ENCODE measurements around the gene VAT1L. TPM values are rescaled to one million over a fixed set of nuclear protein-coding genes. Genes with fewer than 3 reads are reported as not detected.
"Not testable (repeated sequence)": the region's sequence is repeated elsewhere in the genome, so short reads cannot be mapped to it uniquely, and the experiment has no call there.

Gene VAT1L
- total and polyA plus RNA-seq, 3 donors from 2014 or later = 4.2 to 5.2 (median 4.6) TPM

DNA sequence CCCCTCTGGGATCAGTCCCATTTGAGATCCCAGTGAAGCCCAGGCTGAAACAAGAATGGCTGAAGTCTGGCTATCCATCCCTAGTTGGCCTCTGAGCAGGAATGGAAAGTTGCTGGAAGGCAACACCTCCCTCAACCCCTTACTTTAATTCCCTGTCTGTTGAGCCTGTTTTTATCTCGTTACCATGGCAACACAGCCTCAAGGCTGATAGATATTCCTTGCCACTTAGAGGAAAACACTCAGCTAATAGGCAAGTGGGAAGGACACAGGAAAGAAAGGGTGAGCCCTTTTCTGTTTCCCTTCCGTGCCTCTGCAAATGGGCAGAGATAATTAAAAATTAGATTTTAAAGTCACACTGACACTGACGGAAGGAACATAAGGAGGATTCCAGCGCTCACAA lies 158.5 kb downstream of the VAT1L start:
- Histone ChIP-seq H3K27me3 (no peaks in the 10 kb centered on the region), H3K27ac (no peak overlapping the region), H3K4me1 (no peaks in the 10 kb centered on the region), H3K9me3 (no peaks in the 10 kb centered on the region), H3K4me3 (no peak overlapping the region), H3K36me3 (ENCODE audit: low read depth, missing control alignments) (no peaks in the 10 kb centered on the region)
- WGBS, 2 donors = 32 to 45% methylated on average over 4 of the region's 4 CpGs
- intact Hi-C loops (cut with DNase I; ENCODE audit: low total_unique reads) = no loop called here
- TF ChIP-seq, protein P1, sequence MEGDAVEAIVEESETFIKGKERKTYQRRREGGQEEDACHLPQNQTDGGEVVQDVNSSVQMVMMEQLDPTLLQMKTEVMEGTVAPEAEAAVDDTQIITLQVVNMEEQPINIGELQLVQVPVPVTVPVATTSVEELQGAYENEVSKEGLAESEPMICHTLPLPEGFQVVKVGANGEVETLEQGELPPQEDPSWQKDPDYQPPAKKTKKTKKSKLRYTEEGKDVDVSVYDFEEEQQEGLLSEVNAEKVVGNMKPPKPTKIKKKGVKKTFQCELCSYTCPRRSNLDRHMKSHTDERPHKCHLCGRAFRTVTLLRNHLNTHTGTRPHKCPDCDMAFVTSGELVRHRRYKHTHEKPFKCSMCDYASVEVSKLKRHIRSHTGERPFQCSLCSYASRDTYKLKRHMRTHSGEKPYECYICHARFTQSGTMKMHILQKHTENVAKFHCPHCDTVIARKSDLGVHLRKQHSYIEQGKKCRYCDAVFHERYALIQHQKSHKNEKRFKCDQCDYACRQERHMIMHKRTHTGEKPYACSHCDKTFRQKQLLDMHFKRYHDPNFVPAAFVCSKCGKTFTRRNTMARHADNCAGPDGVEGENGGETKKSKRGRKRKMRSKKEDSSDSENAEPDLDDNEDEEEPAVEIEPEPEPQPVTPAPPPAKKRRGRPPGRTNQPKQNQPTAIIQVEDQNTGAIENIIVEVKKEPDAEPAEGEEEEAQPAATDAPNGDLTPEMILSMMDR (IDR thresholded peaks at IDR 0.05) = no peak
- TF ChIP-seq POLR2A (IDR thresholded peaks at IDR 0.05) = no peak
- DNase-seq = no peak

DNA sequence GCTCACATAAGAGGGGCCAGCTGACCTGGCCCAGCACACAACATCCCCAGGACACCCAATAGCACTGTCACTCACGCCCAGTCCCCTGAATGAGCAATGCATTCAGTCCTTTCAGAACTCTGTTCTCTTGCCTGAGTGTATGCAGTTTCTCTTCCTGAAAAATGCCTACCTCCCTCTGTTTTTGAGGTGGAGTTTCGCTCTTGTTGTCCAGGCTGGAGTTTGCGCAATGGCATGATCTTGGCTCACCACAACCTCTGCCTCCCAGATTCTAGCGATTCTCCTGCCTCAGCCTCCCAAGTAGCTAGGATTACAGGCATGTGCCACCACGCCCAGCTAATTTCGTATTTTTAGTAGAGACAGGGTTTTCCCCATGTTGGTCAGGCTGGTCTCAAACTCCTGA lies 159.2 kb downstream of the VAT1L start:
- intact Hi-C loops (cut with DNase I; ENCODE audit: low total_unique reads); H3K4me3 ChIP-seq; H3K9me3 ChIP-seq; H3K27me3 ChIP-seq; DNase-seq; H3K4me1 ChIP-seq; H3K36me3 ChIP-seq (ENCODE audit: low read depth, missing control alignments); H3K27ac ChIP-seq: not testable (repeated sequence)
- WGBS, 2 donors = 93 to 95% methylated on average over 6 of the region's 6 CpGs

DNA sequence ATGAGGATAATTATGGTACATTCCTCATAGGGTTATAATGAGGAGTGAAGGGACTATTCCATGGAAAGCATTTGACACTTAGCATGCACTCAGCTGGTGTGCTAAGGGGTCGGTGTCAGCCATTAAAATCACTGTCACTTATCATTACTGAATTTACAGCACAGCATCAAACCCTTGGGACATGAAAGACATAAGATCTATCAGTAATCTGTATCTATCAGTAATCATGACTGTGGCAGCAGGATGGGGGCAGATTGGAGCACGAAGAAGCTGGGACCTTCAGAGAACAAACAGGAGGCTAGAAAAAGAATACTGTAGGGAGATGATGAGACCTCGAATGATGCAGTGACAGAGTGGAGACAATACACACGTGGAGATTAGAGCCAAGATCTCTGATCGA lies 160.5 kb downstream of the VAT1L start:
- no peak for DNase-seq
- TF ChIP-seq, protein P1 (IDR thresholded peaks at IDR 0.05) = no peak
- no peak for TF ChIP-seq POLR2A (IDR thresholded peaks at IDR 0.05)
- Histone ChIP-seq H3K36me3 (ENCODE audit: low read depth, missing control alignments) (no peaks in the 10 kb centered on the region), H3K4me1 (no peaks in the 10 kb centered on the region), H3K4me3 (no peak overlapping the region), H3K27me3 (no peaks in the 10 kb centered on the region), H3K27ac (no peak overlapping the region), H3K9me3 (no peaks in the 10 kb centered on the region)
- WGBS, 2 donors = 68 to 71% methylated on average over 5 of the region's 5 CpGs
- intact Hi-C loops (cut with DNase I; ENCODE audit: low total_unique reads) = no loop called here

DNA sequence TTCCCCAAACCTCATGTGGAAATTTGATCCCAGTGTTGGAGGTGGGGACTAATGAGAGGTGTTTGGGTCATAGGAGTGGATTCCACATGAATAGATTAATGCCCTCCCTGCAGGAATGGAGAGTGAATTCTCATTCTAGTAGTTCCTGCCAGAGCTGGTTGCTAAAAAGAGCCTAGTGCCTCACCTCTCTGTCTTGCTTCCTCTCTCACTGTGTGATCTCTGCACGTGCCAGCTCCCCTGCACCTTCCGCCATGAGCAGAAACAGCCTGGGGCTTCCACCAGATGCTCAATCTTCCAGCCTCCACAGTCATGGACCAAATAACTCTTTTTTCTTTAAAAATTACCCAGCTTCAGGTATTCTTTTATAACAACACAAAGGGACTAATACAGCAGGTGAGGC lies 161.1 kb downstream of the VAT1L start:
- 76 to 85% methylated on average over 2 of the region's 2 CpGs for WGBS, 2 donors
- intact Hi-C loops (cut with DNase I; ENCODE audit: low total_unique reads) = no loop called here

DNA sequence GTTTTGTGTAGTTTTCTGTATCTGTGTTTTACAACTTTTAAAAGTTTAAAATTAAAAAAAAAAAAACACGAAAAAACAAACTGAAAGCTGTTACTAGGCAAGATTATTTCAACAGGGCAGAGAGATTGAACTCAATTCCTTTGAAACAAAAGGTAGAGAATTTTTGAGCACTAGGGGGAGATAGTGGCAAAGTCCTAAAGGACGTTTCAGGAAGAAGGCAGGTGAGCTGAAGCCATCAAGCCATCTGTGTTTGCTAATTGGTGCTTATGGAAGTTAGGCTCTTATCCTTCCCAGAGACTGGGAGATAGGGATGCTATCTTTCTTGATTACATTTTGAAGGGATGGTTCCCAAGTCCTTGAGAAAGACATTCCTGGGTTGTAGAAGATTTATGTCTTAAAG lies 163.4 kb downstream of the VAT1L start:
- no peak overlapping the region for H3K4me3 ChIP-seq
- TF ChIP-seq POLR2A (IDR thresholded peaks at IDR 0.05) = no peak
- TF ChIP-seq, protein P1 (IDR thresholded peaks at IDR 0.05) = no peak
- no peak for DNase-seq
- no peaks in the 10 kb centered on the region for H3K36me3 ChIP-seq (ENCODE audit: low read depth, missing control alignments)
- no peak overlapping the region for H3K27ac ChIP-seq
- intact Hi-C loops (cut with DNase I; ENCODE audit: low total_unique reads) = no loop called here
- H3K9me3 ChIP-seq = no peaks in the 10 kb centered on the region
- 37 to 40% methylated on average over 2 of the region's 2 CpGs for WGBS, 2 donors
- H3K27me3 ChIP-seq = no peaks in the 10 kb centered on the region
- H3K4me1 ChIP-seq = no peaks in the 10 kb centered on the region

More for the DNA sequence above, 161.1 kb downstream of the VAT1L start:
- no peak for TF ChIP-seq POLR2A (IDR thresholded peaks at IDR 0.05)
- TF ChIP-seq, protein P1 (IDR thresholded peaks at IDR 0.05) = no peak
- H3K27me3 ChIP-seq = no peaks in the 10 kb centered on the region
- H3K4me3 ChIP-seq = no peak overlapping the region
- no peaks in the 10 kb centered on the region for H3K4me1 ChIP-seq
- no peaks in the 10 kb centered on the region for H3K36me3 ChIP-seq (ENCODE audit: low read depth, missing control alignments)
- no peak for DNase-seq
- H3K27ac ChIP-seq = no peak overlapping the region
- H3K9me3 ChIP-seq = no peaks in the 10 kb centered on the region

Data from testis (tissue), 3 donors.